H1 (cell line): ENCODE measurements around the gene DOCK10. TPM values are rescaled to one million over a fixed set of nuclear protein-coding genes. Genes with fewer than 3 reads are reported as not detected.

Experiments used
- EP300 ChIP-seq, 2 experiments: IDR thresholded peaks; 1 replicate in 1 of 2; 2 replicates in 1 of 2; pipeline ENCODE4 v1.6.1; 2011 to 2012; ENCODE audit warnings: low read depth in 2 of 2, low read length in 2 of 2, mild to moderate bottlenecking in 2 of 2, borderline replicate concordance in 1 of 2, inconsistent platforms in 1 of 2, moderate library complexity in 1 of 2
- JUND ChIP-seq: IDR thresholded peaks from 2 replicates; pipeline ENCODE4 v1.6.1; 2011; ENCODE audit warnings: mild to moderate bottlenecking, improper control_type of control experiment, low read length
- RNF2 ChIP-seq: fragments of 200-900, 300-1000 bp; sonication (generic); IDR thresholded peaks from 2 replicates; pipeline ENCODE4 v1.7.1; 2016; ENCODE audit warnings: borderline replicate concordance, low read depth, mild to moderate bottlenecking, antibody characterized with exemption, low read length; ENCODE audit not compliant: poor library complexity, severe bottlenecking; ENCODE audit errors: missing control alignments
- polyA plus RNA-seq, 7 experiments: library from polyadenylated mRNA; depleted of rRNA in 3 of 7; stranded (reverse) in 5 of 7; unstranded in 2 of 7; fragments of >200 nt in 5 of 7; fragments of 200-250 nt in 2 of 7; gene quantifications; 1 replicate in 5 of 7; 2 replicates in 1 of 7; 4 replicates in 1 of 7; pipeline versions ENCODE4 v1.2.1 to v1.2.3, GENCODE V29; 2011 to 2013; ENCODE audit warnings: missing spikeins in 2 of 7, mixed read lengths in 2 of 7
- total RNA-seq: library from RNA; stranded (reverse); fragmentation: NEBNext Ultra II Directional; extraction: Animal tissue kit (Norgen Biotek cat#: 25700); gene quantifications from 2 replicates; pipeline ENCODE4 v1.2.1, GENCODE V29; 2021
- TF ChIP-seq, protein P1 (sequence below): IDR thresholded peaks from 2 replicates; pipeline ENCODE4 v1.6.1; 2012; ENCODE audit warnings: low read length, inconsistent platforms

The DOCK10 gene
- total and polyA plus RNA-seq, 2 of the 8 experiments (the other 6 are each of a cell fraction or from before 2014, with no cell fraction given): 0.33 to 1.6 TPM

DNA sequence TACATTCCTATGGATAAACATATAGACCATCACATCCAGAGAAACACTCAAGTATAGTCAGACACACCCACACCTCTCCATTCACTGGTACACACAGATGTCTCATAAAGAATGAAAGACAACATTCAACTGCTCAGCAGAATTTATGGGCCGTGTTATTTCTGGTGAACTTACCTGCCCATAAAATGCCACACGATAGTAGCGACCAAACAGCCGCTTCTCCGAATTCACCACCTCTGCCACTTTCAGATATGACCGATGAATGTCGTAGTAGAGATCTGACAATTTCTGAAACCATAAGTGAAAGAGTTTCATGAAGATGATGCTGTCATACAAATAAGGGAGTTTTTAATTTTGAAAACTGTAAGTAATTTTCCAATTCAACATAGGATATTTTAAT lies 255.4 kb downstream of the DOCK10 start (continued):
- TF ChIP-seq, protein P1, sequence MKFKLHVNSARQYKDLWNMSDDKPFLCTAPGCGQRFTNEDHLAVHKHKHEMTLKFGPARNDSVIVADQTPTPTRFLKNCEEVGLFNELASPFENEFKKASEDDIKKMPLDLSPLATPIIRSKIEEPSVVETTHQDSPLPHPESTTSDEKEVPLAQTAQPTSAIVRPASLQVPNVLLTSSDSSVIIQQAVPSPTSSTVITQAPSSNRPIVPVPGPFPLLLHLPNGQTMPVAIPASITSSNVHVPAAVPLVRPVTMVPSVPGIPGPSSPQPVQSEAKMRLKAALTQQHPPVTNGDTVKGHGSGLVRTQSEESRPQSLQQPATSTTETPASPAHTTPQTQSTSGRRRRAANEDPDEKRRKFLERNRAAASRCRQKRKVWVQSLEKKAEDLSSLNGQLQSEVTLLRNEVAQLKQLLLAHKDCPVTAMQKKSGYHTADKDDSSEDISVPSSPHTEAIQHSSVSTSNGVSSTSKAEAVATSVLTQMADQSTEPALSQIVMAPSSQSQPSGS: no peak
- no peak for TF ChIP-seq JUND
- no peak for TF ChIP-seq RNF2
- TF ChIP-seq EP300 (IDR thresholded peaks at IDR 0.05; ENCODE audit: borderline replicate concordance in 1 of 2, low read depth in 2 of 2, low read length in 2 of 2): no peak
